GM21447 (cell line): ENCODE data around the gene EIF3K.

Experiments
- ATAC-seq: cut with Tn5 transposase; IDR thresholded peaks from one replicate; pipeline ENCODE4 v1.9.1; 2021; ENCODE audit not compliant: unreplicated experiment

Gene EIF3K

DNA sequence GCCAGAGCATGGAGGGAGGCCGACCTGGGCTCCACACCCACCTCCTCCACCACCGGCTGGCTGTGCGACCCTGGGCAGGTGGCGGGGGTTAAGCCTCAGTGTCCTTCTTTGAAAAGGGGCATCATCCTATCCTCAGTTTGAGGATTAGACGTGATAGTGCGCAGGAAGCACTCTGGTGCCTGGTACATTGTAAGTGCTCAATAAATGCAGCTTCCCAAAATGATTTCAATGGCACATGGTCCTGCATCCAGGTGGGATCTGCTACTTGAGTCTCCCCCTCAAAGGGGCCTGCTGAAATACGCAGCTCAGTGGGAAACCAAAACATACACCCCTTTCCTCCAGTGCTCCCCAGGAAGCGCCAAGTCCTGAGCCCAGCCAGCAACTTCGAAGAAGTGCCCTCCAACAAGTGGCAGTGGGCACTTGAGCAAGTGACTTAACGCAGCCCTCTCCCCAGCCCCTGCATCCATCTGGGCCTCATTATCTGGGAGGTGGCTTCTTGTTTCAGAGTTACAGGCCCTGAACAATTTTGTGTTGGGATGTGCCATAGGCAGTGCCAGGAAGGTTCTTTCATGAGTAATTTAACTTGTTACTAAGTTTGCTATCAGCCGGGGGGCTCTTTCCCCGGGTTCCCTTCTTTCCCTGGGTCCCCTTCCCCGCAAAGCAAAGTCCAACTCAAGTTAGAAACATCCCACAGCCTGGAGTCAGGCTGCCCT, 46.4 kb downstream of the EIF3K start:
- no peak for ATAC-seq

DNA sequence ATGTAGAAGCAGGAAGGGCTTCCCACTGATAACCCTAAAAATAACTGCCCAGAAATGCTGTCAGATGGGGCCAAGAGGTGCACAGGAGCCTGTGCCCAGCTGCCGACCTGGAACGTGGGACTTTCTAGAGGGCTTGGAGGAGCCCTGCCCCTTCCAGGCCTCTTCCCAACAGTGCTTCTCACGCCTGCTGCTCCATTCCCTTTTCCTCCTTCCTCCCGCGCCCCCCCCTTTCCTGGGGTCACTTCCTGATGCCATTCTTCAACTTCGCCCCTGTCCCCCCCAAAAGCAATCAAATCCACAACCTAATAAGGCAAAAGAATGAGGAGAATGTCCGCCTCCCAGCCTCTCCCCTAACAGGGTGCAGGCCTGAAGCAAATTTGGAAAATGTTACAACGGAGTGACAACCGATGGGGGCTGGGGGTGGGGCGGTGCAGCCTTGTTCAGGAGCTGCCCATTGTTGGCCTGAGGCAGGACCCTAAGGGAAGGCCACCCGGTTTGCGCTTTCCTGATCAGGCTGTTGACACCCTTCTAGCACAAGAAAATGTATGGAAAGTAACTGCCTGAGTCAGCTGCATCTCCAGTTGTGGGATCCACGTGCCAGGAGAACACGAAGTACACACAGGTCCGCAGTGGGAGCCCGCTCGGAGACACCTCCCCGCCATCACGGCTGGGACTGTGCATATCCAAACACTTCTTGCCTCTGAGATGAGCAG, 47.1 kb downstream of the EIF3K start:
- ATAC-seq = no peak

DNA sequence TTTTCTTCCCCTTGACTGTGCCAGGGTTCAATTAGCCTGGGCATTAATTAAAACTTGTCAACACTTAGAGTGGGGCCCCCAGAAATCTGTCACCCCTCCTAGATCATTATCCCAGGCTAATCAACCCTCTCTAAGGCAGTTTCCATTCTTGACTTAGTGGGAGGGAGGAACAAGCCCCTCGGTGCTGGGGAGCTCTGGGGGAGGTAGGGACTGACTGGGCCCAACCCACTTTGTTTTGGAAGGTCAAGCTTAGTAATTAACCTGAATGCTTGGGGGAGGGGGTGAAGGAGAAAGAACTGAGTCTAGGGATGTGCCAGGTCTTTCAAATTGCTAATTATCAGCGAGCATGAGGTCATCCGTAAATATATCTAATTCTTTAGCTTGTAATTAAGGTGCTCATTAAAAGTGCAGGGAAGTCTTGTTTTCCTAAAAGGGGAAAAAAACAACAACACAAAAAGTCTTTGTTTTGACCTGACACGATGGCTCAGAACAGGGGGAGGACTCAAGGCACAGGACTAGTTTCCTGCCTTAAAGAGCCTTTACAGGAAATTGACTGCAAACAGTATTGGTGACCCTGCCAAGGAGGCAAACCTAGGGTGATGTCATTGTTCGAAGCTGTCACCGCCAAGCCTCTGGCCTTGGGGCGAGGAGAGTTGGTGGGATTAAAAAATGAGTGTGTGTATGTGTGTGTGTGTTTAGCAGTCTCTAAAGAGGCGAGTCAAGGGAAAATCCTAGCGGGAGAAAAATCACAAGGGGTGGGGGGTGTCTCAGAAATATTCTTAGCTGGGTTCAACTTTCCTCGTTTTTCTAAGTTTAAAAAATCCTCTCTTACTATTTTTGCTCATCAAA, 47.9 kb downstream of the EIF3K start:
- ATAC-seq = peak; percentile 59

DNA sequence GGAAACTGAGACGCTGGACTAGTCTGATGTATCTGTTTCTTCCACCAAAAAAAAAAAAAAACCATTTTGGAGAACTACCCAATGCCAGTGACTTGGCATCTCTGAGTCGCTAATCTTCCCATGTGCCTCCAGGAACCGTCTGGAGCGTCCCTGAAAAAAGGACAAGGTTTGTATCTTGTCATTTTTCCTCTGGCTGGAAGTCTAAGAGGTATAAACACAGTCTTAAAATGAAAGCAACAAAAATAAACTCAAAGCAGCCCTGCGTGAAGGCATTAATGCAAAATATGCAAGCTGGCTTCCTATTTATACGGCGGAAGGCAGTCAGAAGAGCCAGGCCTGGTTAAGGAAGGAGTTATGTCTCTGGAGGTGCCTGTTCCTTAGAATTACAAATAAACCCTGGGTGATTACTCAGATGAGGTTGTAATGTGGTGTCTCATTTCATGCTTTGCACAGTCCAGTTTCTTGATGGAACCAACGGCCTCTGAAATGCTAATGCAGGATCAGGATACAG, 48.7 kb downstream of the EIF3K start:
- ATAC-seq = no peak

DNA sequence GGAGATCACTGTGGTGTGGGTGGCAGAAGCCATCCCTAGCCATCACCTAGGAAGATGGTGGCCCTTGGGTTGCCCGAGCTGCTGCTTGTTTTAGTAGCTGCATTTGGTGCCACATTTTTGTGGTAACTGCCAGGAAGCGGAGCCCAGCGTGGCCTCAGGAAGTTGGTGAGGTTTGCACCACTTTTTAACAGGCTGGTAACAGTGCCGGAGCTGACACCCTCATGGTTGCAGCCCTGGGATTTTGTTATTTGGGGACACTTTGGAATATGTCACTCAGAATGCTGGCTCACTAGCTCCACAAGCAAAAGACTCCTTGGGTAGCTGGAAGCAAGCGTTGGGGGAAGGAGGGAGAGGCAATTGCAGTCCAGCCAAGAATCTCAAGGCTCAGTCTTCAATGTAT, 50.6 kb downstream of the EIF3K start:
- ATAC-seq = no peak

DNA sequence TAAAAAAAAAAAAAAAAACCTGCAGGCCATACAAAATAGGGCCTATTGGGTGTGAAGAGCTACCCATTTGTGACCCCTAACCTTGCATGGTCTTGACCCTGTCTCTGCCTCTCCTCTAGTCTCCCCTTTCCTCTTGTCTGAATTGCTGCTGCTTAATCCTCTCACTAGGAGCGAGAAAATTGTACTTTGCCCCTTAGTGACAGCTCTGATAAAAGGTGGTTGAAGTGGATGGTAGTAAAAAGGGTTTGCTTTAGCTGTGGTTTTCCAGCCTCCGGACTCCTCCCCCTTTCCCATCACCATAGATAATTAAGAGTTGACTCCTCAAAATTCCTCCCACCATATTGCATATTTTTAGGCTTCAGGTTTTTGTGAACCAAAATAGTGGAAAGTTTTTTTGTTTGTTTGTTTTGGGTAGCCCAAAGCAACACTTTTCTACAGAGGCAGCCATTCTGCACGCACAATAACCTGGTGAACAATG, 52.0 kb downstream of the EIF3K start:
- ATAC-seq = no peak

DNA sequence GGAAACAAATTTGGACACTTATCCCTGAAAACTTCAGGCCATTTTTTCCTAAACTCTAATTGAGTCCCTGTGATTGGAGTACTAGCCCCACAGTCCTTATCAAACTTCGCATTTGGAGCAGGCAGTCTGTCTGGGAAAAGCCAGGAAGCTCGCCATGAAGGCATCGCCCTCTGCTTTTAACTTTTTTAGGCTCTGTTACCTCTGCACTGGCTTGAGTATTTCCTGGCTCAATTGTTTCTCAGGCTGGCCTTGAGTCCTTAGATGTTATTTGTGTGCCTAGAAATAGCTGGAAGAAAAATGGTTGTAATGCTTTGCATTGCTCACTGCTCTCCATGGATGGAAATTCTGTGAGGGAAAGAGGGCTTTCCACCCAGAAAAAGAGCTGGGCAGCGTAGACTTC, 52.7 kb downstream of the EIF3K start:
- no peak for ATAC-seq

DNA sequence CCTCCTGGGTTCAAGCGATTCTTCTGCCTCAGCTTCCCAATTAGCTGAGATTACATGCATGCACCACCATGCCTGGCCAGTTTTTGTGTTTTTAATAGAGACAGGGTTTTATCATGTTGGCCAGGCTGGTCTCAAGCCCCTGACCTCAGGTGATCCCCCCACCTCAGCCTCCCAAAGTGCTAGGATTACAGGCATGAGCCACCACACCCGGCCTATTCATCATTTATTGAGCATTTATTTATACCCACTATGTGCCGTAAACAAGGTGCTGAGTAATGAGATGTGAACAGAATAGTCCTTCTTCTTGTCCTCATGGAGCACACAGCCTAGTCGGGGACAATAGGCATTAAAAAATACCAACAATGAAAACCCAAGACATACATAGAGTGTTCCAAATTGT, 54.0 kb downstream of the EIF3K start:
- ATAC-seq = no peak

DNA sequence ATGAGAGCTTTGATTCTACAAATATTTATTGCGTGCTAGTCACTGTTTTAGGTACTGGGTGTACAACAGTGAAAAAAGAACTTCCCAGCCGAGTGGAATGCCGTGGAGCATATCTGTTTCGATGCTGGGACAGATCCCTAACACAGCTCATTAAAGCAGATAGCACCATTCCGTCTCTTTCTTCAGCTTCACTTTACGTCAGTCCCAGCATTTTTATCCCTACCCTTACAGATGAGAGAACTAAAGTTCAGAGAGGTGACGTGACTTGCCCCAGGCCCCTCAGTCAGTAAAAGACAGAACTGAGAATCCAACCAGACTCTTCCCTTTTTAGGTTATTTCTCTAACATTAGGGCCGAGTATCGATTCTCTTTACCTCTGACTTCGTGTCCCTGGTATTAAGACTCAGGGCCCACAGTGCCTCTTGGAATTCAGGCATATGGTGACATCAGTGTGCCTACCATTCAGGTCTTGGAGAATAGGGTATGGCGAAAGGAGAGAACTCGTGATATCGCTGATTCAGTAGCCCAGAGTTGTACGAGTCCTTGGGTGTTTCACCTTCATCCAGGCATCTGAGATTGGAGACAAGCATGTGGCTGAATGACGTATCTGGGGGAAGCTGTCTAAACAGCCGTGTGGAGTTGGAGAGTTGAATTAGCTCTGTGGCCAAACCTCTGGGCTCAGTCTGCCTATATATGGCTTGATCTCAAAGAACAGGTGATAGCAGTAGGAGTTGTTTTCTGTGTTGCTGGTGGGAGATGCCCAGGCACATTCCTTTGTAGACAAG, 55.6 kb downstream of the EIF3K start:
- no peak for ATAC-seq

DNA sequence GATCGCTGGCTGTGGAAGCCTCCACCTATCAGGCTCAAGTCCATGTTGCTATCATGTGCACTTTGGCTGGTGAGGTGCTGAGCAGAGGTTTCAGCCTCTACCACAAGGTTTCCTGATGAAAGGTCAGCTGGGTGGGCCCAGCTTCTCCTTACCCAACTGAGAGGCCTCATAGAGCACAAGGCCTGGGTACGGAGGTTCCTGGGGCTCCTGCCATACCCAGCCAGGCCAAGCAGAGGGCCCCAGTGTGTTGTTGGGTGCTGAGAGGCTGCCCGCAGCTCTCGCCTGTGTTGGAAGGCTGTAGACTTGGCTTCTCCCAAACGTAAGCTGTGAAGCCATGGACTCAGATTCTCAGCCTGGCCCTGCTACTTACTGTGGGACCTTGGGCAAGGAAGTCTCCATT, 56.6 kb downstream of the EIF3K start:
- ATAC-seq = no peak

DNA sequence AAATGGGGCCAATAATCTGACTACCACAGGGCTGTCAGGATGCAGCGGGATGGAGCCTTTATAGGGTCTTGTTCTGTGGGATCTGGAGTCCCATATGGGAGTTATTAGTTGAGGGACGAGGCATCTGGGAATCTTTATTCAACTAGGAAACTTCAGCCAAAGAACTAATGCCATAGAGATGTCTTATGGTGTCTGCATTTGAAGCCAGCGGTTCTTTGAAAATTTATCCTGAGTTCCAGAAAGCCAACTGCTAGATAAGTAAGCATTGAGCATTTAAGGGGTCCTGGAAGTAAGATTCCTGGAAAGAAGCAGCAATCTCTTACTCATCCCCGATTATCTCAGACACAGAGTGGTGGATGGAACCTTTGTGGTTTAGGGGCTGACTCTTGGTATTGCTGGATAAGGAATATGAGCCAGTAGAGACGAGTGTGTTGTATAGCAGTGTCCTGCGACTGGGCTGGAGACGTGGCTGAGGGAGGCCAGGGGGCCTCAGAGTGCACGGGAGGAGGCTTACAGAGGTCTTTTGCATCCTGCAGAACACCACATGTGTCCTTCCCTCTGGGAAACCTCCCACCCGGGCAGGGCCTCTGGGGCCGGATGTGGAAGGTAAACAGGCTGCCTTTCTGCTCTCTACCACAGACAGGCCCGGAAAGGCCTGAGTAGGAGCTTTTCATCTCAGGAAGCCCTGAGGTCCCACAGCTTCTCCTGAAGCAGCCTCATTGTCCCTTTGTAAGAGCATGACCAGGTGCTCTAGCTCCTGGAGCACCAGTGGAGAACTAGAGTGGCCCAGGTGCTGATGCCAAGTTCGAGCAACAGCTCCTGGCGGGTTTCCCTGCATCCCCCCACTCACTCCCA, 57.3 kb downstream of the EIF3K start:
- ATAC-seq = no peak

DNA sequence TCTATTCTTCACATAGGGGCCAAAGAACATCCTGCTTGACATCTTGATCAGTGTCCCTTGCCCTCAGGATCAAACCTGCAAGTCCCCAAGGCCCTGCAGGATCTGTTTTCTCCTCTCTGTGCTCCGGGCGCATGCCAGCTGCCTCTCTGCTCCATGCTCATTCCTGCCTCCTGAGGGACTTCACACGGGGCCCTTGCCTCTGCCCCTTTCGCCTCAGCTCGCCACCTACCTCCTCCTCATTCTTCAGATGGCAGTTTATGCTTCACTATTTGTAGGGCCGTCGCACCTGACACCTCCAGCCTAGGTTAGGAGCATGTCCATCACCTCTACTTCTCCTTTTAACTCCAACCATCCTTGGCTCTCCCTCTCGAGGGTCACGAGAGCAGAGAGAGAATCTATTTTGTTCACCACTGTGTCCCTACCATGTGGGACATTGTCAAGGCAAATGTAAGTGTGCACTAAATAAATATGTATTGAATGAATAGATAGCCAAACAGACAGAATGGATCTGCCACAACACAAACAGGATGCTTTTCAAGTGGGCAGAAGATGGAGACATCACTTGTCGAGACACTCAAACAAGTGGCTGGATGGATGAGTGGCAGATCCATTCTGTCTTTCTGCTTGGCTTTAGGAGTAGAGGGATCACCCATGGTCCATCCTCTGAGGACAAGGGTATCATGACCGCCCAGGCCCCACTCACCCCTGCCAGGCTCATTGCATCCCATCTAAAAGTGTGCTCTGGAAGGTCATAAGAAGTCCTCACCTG, 58.1 kb downstream of the EIF3K start:
- no peak for ATAC-seq

DNA sequence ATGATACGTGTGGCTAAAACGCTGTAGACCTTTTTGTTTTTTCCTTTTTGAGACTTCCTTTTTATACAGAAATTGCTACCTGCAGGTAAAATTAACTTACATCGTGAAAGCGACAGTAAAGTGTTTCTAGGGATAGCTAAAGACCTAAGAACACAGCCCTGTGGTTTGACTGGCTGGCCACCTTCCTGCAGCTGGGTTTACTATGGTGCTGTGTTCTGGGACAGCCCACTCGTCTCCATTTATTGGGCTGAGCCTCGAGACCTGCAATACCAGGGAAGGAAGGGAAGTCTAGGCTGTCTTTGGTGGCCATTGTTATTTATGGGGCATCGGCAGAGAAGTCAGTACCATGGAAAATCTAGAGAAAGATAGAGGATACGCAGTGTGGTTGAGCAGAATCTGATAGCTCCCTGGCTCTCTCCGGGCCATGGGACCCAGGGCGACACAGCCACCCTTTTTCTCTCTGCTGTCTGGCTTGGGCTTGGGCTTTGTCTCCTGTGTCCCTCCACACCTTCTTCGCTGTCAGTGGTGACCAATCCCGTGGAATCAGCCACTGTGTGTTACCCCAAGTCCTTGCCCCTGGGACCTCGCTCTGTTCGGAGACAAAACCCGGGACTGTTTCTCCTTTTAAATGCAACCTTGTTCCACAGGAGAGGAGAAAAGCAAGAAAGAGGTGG, 59.4 kb downstream of the EIF3K start:
- no peak for ATAC-seq

DNA sequence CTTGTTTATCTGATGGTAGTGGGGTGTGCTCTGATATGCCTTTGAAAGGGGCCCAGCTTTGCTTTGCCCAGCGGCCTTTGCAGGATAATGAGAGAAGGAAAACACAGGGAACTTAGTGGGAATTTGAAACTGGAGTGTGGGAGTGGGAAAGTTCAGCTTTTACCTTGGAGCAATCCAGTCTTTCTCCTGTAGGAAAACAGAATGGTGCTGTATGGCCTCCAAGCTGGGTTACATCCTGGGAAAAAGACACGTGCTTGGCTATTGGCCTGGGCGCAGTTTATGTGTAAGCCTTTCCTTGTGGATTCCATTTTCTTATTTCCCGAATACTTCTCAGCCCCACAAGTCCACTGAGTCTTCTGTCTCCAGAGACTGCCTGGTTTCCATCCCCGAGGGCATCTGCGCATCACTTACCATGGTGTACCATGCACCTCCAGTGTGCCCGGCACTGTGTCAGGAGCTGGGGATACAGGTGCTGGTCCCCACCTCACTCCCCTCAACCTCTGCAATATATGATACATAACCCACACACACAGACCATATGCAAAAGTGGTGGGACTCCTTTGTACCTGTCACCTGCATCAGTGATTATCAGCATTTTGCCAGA, 60.0 kb downstream of the EIF3K start:
- ATAC-seq = no peak

DNA sequence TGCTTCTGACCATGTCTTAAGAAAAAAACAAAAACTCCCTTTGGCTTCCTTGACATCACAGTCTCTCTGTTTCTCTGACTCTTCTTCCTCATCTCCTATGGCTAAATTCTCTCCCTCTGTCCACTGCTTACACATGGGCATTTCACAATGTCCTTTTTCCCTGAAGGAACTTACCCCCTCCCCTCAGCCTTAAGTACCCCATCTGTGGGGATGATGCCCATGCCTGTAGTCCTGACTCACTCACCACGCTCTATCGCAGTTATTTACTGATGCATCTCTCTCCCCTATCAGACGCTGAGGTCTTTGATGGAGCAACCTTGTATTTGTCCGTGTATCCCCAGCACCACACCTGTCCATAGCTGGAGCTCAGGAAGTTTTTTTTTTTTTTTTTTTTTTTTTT, 60.9 kb downstream of the EIF3K start:
- ATAC-seq = no peak

DNA sequence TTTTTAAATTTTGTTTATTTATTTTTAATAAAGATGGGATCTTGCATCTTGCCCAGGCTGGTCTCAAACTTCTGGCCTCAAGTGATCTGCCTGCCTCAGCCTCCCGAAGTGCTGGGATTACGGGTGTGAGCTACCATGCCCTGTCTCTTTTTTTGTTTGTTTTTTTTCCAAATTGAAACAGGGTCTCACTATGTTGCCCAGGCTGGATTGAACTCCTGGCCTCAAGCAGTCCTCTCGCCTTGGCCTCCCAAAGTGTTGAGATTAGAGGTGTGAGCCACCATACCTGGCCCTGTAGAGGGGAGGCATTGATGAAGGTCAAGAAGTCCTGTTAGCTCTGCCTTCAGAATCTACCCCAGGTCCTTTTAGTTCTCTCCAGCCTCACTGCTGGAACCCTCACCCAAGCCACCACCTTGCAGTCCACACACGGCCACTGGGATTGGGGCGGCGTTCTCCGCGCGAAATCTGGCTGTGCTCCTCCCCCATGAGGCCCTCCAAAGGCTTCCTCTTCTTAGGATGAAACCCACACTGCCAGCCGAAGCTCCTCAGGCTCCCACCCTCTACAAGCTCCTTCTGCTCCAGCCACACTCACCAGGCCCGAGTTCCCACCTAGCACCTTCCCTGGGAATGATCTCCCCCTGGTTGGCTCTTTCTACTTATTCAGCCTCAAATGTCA, 63.3 kb downstream of the EIF3K start:
- ATAC-seq = no peak

DNA sequence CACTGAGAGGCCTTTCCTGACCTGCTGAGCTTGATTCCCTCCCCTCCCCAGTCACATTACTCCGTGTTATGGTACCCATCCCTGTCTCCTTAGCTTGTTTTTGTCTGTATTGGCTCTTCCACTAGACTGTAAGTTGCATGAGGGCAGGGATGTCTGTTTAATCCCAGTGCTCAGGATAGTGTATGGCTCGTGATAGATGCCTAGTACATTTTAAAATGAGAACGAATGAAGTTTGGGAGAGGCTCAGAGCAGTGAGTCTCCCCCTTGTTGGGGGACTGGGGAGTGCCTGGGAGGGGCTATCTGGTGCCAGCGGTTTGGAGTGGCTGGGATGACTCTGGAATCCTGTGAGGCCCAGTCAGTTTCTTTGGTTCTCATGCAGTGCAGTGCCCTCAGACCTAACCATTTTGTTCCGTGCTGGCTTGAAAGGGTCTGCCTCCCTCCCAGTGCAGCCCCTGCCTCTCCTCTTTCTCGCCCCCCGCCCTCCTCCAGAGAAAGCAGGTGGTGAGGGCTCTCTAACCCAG, 63.9 kb downstream of the EIF3K start:
- no peak for ATAC-seq
